Mesothelial cell of epicardium (in vitro differentiated cells): Measurements from ENCODE around the gene DIS3L2. TPM values are rescaled to one million over a fixed set of nuclear protein-coding genes. Genes with fewer than 3 reads are reported as not detected.

ENCODE experiments used
- DNase-seq, 2 experiments: peaks; one replicate each; pipeline ENCODE4 v3.0.0; 2021; ENCODE audit warnings: low spot score in 2 of 2; ENCODE audit not compliant: unreplicated experiment in 2 of 2
- H3K27ac Mint-ChIP-seq: 2 replicates; pipeline ENCODE4 v1.8.0; 2021; ENCODE audit warnings: mixed read lengths
- H3K27me3 Mint-ChIP-seq: 2 replicates; pipeline ENCODE4 v1.8.0; 2021; ENCODE audit warnings: low read depth, mixed read lengths
- H3K36me3 Mint-ChIP-seq: 2 replicates; pipeline ENCODE4 v1.8.0; 2021; ENCODE audit warnings: mixed read lengths
- H3K4me1 Mint-ChIP-seq: 2 replicates; pipeline ENCODE4 v1.8.0; 2021; ENCODE audit warnings: mixed read lengths
- H3K4me3 Mint-ChIP-seq: 2 replicates; pipeline ENCODE4 v1.8.0; 2021; ENCODE audit warnings: mild to moderate bottlenecking, moderate library complexity, mixed read lengths
- H3K9me3 Mint-ChIP-seq: 2 replicates; pipeline ENCODE4 v1.8.0; 2021; ENCODE audit warnings: mixed read lengths
- CTCF ChIP-seq: fragments of 200-600 bp; sonication (generic); IDR thresholded peaks from one replicate; pipeline ENCODE4 v1.5.0; 2021; ENCODE audit warnings: antibody characterized with exemption; ENCODE audit not compliant: unreplicated experiment
- total RNA-seq: library from RNA; stranded (reverse); gene quantifications from 3 replicates; pipeline ENCODE4 v1.2.1, GENCODE V29; 2021

DIS3L2 gene
- total RNA-seq, 1 donor from 2014 or later = 74.4 TPM

- Mint-ChIP-seq H3K9me3 (no peaks in the 10 kb centered on the region), H3K36me3 (peaks cover 6% of the 10 kb centered on the region), H3K27me3 (no peaks in the 10 kb centered on the region), H3K4me1 (peaks cover 2% of the 10 kb centered on the region), H3K4me3 (no peak overlapping the region), H3K27ac (no peak overlapping the region)
- DNase-seq = no peak
- TF ChIP-seq CTCF = no peak
Observed at GRCh38 chr2:232234922-232235615, 273.6 kb downstream of the DIS3L2 start.

- no peak overlapping the region for H3K27ac Mint-ChIP-seq
- H3K4me3 Mint-ChIP-seq = no peak overlapping the region
- no peak for DNase-seq
- no peaks in the 10 kb centered on the region for H3K27me3 Mint-ChIP-seq
- H3K4me1 Mint-ChIP-seq = peaks cover 2% of the 10 kb centered on the region
- H3K36me3 Mint-ChIP-seq = peaks cover 7% of the 10 kb centered on the region
- no peak for TF ChIP-seq CTCF
- no peaks in the 10 kb centered on the region for H3K9me3 Mint-ChIP-seq
Observed at GRCh38 chr2:232235716-232236115, 274.2 kb downstream of the DIS3L2 start.

- no peaks in the 10 kb centered on the region for H3K27me3 Mint-ChIP-seq
- TF ChIP-seq CTCF = no peak
- no peak for DNase-seq
- no peak overlapping the region for H3K4me3 Mint-ChIP-seq
- peaks cover 10% of the 10 kb centered on the region for H3K36me3 Mint-ChIP-seq
- H3K4me1 Mint-ChIP-seq = peaks cover 2% of the 10 kb centered on the region
- no peaks in the 10 kb centered on the region for H3K9me3 Mint-ChIP-seq
- no peak overlapping the region for H3K27ac Mint-ChIP-seq
Observed at GRCh38 chr2:232236200-232236599, 274.7 kb downstream of the DIS3L2 start.

GRCh38 chr2:232237464-232237863 lies 276.0 kb downstream of the DIS3L2 start:
- H3K36me3 Mint-ChIP-seq = peaks cover 10% of the 10 kb centered on the region
- no peak for DNase-seq
- no peak overlapping the region for H3K27ac Mint-ChIP-seq
- H3K4me1 Mint-ChIP-seq = peaks cover 2% of the 10 kb centered on the region
- H3K9me3 Mint-ChIP-seq = no peaks in the 10 kb centered on the region
- no peak for TF ChIP-seq CTCF
- no peaks in the 10 kb centered on the region for H3K27me3 Mint-ChIP-seq
- no peak overlapping the region for H3K4me3 Mint-ChIP-seq

- TF ChIP-seq CTCF = no peak
- no peak overlapping the region for H3K27ac Mint-ChIP-seq
- no peak overlapping the region for H3K4me3 Mint-ChIP-seq
- no peaks in the 10 kb centered on the region for H3K9me3 Mint-ChIP-seq
- H3K4me1 Mint-ChIP-seq = peaks cover 2% of the 10 kb centered on the region
- DNase-seq = no peak
- no peaks in the 10 kb centered on the region for H3K27me3 Mint-ChIP-seq
- peaks cover 10% of the 10 kb centered on the region for H3K36me3 Mint-ChIP-seq
Observed at GRCh38 chr2:232238108-232238507, 276.6 kb downstream of the DIS3L2 start.
